NCI-H748 (cell line): Measurements from ENCODE around the gene COL6A3.
A peak's percentile ranks its signal among the peaks of the same experiment; 100 is the strongest.

Experiments
- DNase-seq: peaks from one replicate; lab custom pipeline; 2025; ENCODE audit not compliant: unreplicated experiment; lab: John Stamatoyannopoulos, UW

Gene COL6A3

DNA sequence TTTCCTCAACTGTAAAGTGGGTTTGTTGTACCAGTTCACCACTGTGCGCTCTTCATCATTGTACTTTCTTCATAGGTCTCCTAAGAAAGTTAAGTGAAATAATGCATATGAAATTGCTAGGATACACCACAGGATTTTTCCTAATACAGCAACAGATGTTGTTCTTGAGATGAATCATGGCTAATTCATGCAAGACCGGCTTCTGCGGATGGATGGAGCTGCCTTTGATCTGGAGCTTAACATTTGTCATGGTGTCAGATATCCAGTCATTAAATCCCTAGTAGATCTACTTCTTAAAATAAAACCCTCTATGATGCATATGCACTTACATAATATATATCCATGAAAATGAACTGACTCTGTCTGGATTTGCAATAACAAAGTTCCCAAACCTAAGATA is 114.1 kb downstream of the COL6A3 start:
- DNase-seq = no peak

DNA sequence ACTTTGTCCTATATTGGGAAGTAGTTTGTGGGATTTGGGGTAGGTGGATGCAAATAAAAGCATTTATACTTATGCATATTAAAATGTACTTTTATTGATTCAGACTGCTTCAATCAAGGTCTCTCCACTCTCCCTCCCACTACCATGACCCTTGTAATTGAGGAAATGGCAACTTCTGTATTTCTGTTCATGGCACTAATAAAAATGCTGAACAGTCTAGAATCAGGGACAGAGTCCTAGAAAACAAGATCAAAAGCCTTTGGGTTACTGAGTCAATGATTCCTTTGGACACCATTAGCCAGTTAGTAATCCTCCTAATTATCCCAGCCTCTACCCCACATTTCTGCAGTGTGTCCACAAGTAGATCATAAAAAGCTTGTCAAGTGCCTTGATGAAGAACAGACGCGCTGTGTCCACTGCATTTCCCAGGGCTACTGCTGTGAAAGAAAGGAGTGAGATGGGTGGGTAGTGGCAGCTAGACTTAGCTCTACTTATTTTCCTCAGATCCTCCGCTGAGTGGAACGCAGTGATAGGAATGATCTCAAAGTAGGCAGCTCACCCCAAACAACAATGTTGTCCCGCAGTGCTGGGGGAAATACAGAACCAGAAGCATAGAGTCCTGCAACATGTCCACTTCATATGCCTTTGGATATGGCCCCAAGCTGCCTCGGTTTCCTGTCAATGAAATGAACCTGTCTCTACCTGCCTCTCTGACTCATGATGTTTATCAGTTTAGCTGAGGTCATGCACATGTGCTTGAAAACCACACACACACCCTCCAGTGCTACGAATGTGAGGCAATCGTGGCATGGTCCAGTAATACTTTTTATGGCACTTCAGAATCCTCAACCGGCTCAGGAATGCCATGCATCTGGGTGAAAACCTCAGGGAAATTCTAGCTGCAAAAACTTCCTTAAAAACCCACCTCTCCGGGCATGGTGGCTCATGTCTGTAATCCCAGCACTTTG is 115.5 kb downstream of the COL6A3 start:
- no peak for DNase-seq

DNA sequence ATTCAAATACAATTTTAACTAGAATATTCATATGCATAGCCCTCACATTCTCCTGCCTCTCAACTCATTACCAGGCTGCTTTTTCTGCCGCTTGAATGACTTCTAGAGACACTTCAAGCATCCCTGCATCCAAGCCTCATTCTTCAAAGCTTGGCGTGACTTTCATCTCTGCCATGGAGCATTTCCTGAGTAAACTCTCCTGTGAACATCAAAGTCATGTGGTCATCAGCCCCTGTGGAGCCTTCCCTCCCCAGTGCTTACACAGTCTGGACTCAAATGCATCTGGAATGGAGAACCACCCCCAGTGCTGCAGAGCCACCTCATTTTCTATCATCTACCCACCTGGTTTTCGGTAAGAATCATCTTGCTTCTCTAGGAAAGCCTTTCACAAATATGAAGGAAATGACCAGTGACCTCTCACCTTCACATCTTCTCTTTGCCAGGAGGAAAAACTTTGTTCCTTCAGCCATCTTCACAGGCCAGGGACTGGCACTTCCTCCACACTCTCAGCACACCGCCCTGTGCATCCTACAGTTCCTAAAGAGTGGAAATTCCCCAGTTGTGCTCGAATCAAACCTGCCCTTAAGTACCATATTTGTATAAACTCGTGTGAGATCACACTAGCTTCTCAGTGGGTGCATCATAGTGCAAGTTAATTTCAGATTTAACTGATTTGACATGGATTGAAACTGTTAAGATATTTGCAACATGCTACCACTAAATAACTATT is 116.4 kb downstream of the COL6A3 start:
- no peak for DNase-seq

DNA sequence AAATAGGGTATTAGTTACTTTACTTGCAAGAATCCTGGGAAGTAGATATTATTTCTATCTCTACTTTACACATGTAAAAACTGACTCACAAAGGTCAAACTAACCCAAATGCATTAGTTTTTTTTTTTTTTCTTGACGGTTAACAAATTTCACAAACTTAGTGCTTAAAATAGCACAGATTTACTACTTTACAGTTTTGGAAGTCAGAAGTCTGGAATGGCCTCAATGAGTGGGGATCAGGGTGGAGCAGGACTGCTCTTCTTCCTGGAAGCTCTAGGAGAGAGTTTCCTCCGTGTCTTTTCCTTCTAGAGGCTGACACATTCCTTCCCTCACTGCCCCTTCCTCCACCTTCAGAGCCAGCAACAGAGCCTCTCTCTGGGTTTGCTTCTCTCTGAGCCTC is 117.2 kb downstream of the COL6A3 start:
- no peak for DNase-seq

DNA sequence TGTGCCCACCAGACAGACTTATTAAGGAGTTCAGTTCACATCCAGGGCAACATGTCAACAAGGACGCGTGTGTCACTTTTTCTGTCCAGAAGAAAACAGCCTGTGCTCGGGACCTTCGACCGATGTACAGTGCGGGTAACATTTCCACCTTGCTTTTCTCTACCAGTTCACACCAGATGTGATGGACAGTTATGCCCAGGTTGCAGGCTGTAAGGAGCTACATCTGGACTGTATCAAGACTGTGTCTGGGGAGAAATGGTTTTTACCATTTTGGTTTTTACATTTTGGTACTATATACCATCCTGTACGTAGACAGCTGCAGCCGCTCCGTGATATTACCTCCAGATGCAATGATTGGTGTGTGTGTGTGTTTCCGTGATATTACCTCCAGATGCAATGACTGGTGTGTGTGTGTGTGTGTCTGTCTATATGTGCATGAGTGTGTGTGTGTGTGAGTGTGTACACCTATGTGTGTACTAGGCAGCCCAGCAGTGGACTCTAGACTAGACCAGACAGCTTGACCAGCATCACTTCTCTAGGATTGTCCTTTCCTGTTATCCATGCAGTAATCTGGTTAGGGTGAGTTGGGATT is 118.0 kb downstream of the COL6A3 start:
- no peak for DNase-seq

DNA sequence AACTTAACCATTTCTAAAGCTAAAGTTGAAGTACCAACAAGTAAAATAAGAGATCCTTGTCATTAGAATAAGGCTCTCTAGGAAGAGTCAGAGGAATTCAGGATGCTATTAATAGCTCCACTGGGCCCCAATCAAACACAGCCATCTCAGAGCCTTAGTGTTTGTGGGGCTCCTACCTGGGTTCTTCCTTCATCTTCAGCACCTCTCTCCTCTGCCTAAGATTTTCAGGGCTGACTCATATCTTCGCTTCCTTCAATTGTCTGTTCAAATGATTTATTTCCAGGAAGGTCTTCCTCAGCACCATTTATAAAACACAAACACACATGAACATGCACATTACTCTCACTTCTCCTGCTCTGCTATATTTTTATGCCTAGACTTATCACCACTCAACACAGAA is 119.5 kb downstream of the COL6A3 start:
- DNase-seq = no peak

DNA sequence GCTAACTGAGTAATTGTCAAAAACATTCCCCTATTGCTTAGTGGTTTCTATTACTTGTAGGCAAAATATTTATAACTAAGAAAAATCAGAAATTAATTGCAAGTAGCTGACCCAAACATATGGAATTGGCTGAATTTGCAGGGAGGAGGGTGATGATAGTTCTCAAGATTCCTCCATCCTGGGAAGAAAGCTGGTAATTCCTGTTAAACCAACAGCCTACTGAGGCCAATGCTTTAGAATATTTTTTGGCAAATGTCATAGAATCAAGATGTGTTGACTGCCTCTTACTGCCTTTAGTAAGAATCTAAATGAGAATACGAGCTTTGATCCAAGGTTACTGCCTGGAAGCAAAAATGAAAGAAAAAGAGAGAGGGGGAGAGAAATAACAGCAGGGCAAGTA is 120.0 kb downstream of the COL6A3 start:
- DNase-seq = no peak

DNA sequence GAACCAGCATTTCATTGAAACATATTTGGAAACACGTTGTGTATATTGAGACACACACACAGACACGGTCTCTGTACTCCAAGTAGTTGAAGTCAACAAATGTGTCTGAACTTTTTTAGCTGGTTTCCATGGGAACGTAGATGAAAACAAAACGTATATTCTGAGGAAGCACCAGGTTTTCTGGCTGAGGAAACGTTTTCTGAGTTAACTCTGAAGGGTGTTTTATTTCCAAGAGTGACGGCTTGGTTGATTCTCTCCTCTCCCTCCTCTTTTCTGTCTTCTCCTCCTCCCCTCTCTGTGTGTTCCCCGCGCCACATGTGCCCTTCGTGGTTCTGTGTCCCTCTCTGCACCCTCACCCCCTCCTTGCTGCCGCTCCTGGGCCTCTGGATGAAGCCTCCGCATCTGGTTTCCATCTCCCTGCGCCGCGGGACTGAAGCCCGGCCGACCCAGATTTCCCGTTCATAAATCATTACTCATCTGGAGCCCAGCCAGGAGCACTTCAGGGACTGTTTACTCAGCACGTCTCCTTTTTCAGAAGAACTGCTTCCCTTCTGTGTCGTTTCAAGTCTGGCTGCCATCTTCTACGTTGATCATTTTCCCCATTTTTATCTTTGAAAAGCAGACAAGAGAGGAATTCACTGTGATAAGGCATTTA is 122.7 kb downstream of the COL6A3 start:
- DNase-seq = peak; percentile 91

DNA sequence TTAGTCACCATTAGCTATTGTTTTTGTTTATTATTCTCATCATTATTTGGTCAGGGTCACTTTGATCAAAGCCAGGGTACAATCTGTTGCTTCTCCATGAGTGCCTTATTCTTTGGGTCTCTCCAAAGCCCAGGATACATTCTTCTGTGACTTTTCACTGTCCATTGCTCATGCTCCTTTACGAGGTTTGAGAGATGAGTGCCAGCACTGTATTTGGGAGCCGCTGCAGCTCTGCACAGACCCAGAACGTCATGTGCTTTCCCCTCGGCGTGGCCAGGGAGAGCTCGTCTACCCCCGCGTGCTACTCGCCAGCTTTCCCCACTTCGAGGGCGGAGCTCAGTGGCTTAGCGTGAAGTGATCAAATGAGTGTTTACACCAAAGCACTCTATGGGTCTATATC is 123.7 kb downstream of the COL6A3 start:
- peak; percentile 14 for DNase-seq

DNA sequence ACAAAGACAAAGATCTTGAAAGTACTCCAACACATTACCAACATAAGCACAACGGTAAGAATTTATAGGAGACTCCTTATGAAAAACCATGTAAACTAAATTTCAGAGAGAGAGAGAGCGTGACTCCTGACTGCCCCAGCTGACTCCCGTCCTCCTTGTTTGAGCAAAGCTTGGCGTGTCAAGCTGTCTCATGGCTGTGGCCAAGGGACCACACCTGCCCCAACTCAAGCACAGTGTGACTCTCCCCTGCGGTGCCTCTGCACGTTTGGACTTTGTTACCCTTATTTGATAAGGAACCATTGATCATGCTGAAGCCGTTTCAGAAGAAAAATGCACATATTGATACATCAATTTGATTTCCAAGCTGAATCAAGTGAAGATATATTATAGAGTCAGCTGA is 124.8 kb downstream of the COL6A3 start:
- DNase-seq = no peak

DNA sequence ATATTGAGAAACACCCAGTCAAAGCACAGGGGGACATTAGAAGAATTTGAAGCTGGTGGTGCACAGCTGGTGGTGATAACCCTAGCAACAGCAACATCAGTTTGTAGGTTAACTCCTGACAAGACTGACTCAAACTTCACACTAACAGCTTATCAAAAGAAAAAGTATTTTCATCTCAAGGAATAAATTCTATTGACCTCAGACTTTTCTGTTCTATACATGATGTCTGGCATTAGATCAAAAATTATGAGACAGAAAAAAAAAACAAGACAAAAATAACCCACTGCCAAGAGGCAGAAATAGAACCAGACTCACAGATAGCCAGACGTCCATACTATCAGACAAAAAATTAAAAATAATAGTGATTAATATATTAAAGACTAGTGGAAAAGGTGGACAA is 126.1 kb downstream of the COL6A3 start:
- DNase-seq = no peak

DNA sequence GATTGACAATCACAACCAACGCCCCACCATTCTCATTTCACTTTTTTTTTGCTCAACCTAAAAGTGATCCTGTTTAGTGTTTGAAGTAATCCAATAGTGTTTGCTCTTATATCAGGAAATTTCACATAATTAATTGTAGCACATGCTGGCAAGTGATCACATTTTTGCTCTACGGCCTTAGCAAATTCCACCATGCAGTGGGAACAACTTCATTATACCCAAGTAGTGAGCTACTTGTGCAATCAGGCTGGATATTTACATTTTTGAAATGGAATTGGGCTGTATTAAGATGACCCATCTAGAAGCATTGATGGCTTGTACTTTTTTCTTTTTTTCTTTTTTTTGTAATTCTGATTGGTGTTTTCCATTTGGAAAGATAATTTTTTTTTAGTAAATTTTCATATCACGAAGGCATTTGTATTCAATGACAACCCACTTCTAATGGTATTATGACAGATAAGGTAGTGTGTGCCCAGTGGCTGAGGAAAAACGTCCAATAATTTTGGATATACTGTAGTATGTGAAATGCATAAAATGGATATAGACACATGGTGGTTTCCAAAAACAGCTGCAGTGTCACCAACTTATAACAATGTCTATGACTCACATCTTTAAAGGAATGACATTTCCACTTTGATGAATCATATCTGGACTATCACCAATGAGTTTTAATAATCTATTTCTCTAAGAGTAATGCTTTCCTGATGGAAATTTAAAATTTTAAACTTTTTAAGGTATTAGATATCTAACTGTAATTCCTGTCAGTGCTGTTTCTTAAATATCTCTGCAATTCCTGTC is 130.6 kb downstream of the COL6A3 start:
- no peak for DNase-seq

DNA sequence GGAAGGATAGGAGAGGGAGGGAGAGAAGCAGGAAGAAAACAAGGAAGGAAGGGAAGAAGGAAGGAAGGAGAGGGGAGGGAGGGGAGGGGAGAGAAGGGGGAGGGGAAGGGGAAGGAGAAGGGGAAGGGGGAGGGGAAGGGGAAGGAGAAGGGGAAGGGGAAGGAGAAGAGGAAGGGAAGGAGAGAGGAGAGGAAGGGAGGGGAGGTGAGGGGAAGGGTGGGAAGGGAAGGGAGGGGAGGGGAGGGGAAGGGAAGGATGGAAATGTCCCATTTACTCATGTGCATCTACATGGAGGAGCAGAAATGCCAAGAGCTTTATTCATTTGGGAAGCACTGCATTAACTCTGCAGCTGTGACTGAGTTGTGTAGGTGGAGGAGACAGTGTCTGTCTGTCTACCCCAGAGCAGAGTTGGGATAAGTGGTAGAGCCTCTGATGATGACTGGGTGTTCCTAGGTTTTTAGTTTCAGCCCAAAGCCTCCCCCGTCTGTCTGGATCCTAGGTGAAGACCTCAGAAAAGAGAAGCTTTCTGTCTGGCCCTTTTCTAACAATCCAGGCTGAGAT is 131.3 kb downstream of the COL6A3 start:
- no peak for DNase-seq

DNA sequence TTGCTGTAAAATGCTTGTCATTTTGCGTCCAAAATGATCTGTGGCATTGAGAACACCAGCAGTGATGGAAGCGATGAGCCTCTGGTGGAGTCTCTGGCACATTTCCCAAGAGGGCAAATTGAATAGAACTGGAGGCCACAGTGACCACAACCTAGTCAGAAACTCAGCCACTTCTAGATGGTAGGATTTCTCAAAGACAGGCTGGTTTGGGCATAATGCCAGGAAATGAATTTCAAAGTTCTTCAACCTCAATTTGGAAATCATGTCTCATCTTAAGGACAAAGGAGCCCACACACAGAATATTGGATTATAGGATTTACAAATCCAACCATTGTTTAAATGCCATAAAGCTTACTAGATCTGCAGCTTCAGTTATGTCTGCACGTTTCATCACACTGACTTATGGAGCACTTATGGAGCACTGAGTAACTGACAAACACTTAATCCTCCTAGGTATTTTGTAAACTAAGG is 132.1 kb downstream of the COL6A3 start:
- no peak for DNase-seq

DNA sequence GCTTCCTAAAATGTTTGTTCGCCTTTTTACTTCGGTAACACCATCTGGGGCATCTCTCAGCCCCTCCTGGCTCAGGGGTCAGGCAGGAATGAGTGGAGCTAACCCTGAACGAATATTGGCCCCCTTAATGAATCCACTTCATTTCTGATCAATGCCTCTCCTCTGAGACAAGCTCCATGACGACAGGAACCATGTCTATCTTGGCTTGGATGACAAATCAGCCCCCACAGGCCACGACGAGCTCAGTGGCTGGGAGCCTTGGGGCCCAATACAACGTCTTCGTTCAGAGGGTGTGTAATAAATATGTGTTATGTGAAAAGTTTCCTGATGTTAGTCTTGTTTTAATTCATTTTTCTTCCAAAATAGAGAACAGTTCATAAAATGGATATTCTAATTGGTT is 133.0 kb downstream of the COL6A3 start:
- DNase-seq = no peak

DNA sequence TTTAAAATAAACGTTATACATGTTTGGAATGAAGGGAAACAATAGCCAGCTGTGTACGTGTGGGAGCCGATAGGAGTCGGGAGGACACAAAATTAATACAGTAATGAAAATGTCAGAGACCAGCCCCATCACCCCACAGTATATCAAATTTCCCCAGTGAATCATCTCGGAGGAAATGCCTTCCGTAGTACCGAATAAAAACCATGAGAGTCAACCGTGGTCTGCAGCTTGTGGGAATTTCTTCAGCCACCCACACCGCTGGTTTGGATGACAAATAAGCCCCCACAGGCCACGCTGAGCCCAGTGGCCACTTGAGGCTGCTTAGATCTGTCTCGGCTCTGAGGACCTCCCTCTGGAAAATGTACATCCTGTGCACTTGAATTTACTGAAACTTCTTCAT is 133.7 kb downstream of the COL6A3 start:
- DNase-seq = no peak

DNA sequence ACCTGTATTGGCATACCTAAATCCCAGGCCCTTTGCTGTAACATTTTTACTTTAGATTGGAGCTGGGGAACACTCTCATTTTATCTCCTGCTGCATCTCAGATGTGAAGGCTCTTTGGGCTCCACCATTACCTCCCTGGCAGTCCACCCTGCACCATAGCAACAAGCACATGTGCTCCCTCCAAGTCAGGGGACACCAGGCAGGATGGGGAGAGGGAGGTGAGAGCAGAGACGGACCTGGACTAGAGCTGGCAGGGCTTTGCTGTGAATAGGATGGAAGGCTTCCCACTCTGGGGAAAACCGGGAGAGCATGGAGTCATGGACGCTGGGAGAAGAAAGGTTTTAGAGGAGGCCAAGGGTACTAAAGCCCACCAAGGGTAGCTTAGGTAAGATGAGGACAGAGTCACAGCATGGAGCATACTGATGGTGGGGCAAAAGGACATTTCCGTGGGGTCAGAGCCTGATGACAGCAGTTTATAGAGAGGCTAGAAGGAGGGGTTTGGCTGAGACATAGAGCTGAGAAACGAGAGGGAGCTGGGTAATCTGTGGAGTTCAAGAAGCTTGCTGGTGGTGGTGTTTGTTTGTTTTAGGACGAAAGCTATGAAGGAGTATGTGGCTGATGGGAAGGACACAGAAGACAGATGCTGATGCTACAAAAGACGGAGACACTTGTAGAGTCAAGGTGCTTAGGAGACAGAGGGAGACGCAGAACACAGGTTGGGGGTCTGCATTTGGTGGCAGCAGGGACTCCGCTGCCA is 134.8 kb downstream of the COL6A3 start:
- no peak for DNase-seq

DNA sequence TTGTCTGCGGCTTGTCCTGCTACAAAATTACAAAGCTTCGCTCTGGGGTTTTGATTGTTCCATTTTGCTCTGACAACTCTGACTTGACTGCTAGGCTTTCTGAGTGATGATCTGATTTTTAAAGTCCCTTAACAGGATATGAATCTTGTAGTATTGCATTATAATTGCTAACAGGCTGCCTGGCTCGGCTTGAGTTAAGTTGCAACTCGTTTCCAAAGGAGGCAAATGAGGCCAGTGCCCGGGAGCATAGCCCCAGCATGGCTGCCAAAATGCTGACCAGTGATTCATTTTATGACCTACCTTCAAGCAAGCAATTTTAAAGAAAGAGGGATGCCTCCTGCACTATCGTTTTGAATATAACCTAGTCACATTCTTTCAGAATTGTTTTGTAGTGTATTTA is 135.4 kb downstream of the COL6A3 start:
- DNase-seq = no peak

DNA sequence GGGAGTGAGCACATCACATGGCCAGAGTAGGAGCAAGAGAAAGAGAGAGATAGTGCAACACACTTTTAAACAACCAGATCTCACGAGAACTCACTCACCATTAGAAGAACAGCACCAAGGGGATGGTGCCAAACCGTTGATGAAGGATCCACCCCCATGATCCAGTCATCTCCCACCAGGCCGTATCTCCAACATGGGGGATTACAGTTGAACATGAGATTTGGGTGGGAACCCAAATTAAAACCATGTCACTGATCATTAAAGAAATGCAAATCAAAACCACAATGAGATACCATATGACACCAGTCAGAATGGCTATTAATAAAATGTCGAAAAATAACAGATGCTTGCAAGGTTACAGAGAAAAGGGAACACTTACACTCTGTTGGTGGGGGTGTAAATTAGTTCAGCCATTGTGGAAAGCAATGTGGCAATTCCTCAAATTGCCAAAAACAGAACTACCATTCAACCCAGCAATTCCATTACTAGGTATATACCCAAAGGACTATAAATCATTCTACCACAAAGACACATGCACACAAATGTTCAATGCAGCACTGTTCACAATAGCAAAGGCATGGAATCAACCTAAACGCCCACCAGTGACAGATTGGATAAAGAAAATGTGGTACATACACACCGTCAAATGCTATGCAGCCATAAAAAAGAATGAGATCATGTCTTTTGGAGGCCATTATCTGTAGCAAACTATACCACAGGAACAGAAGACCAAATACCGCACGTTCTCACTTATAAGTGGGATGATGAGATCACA is 137.1 kb downstream of the COL6A3 start:
- DNase-seq = no peak
